Natural killer cell (primary cell): ENCODE data around the gene CYTH1. TPM values are rescaled to one million over a fixed set of nuclear protein-coding genes. Genes with fewer than 3 reads are reported as not detected.
A peak's percentile ranks its signal among the peaks of the same experiment; 100 is the strongest.

Experiments used
- ATAC-seq, 3 donors: fragments of 150-1000 bp in 2 of 3; fragments of 200-7000 bp in 1 of 3; cut with Tn5 transposase; 1 replicate in 1 of 3; 2 replicates in 2 of 3; pipeline ENCODE4 v1.10.0; 2021; ENCODE audit warnings: mild to moderate bottlenecking in 2 of 3, moderate library complexity in 2 of 3
- DNase-seq, 2 donors: peaks; one replicate each; pipeline versions ENCODE4 v3.0.0 to v3.0.0-alpha.2; 2013 to 2021; ENCODE audit warnings: mixed read lengths in 1 of 2
- H3K27ac ChIP-seq: one replicate; pipeline ENCODE4 v1.5.1; 2013; ENCODE audit warnings: mild to moderate bottlenecking, low read length
- H3K27me3 ChIP-seq: one replicate; pipeline ENCODE4 v1.6.1; 2013; ENCODE audit warnings: low read length; ENCODE audit not compliant: control insufficient read depth, insufficient read depth
- H3K36me3 ChIP-seq: one replicate; pipeline ENCODE4 v1.6.1; 2013; ENCODE audit warnings: low read length; ENCODE audit not compliant: control insufficient read depth, insufficient read depth
- H3K4me1 ChIP-seq: one replicate; pipeline ENCODE4 v1.6.1; 2013; ENCODE audit warnings: low read length; ENCODE audit not compliant: control insufficient read depth, insufficient read depth
- H3K4me3 ChIP-seq: one replicate; pipeline ENCODE4 v1.5.1; 2013; ENCODE audit warnings: low read length
- H3K9me3 ChIP-seq: one replicate; pipeline ENCODE4 v1.6.1; 2013; ENCODE audit warnings: low read length; ENCODE audit not compliant: control insufficient read depth, insufficient read depth
- H3K27ac Mint-ChIP-seq, 2 donors: one replicate each; pipeline ENCODE4 v1.8.0; 2022; ENCODE audit warnings: mild to moderate bottlenecking in 2 of 2, mixed read lengths in 2 of 2, moderate library complexity in 1 of 2
- H3K27me3 Mint-ChIP-seq, 2 donors: one replicate each; pipeline ENCODE4 v1.8.0; 2022; ENCODE audit warnings: low read depth in 2 of 2, mixed read lengths in 2 of 2
- H3K36me3 Mint-ChIP-seq: one replicate; pipeline ENCODE4 v1.8.0; 2022; ENCODE audit warnings: mixed read lengths
- H3K4me1 Mint-ChIP-seq, 2 donors: one replicate each; pipeline ENCODE4 v1.8.0; 2022; ENCODE audit warnings: mixed read lengths in 2 of 2
- H3K4me3 Mint-ChIP-seq: one replicate; pipeline ENCODE4 v1.8.0; 2022; ENCODE audit warnings: mild to moderate bottlenecking, moderate library complexity, mixed read lengths
- H3K9me3 Mint-ChIP-seq, 2 donors: one replicate each; pipeline ENCODE4 v1.8.0; 2022; ENCODE audit warnings: mixed read lengths in 2 of 2
- CTCF ChIP-seq: fragments of 200-600 bp; IDR thresholded peaks from one replicate; pipeline ENCODE4 v1.8.0; 2022; ENCODE audit warnings: antibody characterized with exemption
- WGBS: methylation state at CpG from one replicate; pipeline ENCODE4 v1.1.7; 2013; ENCODE audit warnings: missing lambda C conversion rate; ENCODE audit not compliant: insufficient coverage; 5-methylcytosine and 5-hydroxymethylcytosine counted together
- intact Hi-C: fragments of 100-400 bp; cut with micrococcal nuclease; formaldehyde crosslinking; loops from one replicate; pipeline ENCODE4 v1.14.2; 2022
- total RNA-seq, 4 donors: library from RNA; stranded (reverse); fragments of 120-200 nt in 1 of 4; gene quantifications; one replicate each; pipeline versions ENCODE4 v1.2.3 to v1.2.4, GENCODE V29; 2013 to 2022

The CYTH1 gene
- total RNA-seq, 3 donors from 2014 or later (not counting 1 experiment from before 2014, with no cell fraction given) = 437 to 514 (median 457) TPM

- H3K36me3 Mint-ChIP-seq = no peaks in the 10 kb centered on the region
These were observed 73.5 kb downstream of the CYTH1 start for GRCh38 chr17:78708510-78708973.

GRCh38 chr17:78707923-78708322 is 74.2 kb downstream of the CYTH1 start:
- Histone ChIP-seq H3K9me3 (no peaks in the 10 kb centered on the region), H3K27ac (no peak overlapping the region), H3K4me1 (peaks cover 38% of the 10 kb centered on the region), H3K36me3 (peaks cover 52% of the 10 kb centered on the region), H3K27me3 (no peaks in the 10 kb centered on the region), H3K4me3 (no peak overlapping the region)
- Mint-ChIP-seq H3K27me3 (no peaks in the 10 kb centered on the region), H3K4me3 (no peak overlapping the region), H3K4me1 (peaks cover 53 to 56% of the 10 kb centered on the region in 2 donors), H3K36me3 (no peaks in the 10 kb centered on the region), H3K27ac (peak overlapping the region; percentile 70 to 75), H3K9me3 (no peaks in the 10 kb centered on the region)
- intact Hi-C loops = loop anchor here (2.0 kb wide), 1 partner anchor 37 kb away; no protein-coding TSS in a partner anchor
- WGBS = 97% methylated on average over 7 of the region's 7 CpGs
- DNase-seq (no peak), ATAC-seq (no peak)
- no peak for TF ChIP-seq CTCF

More at GRCh38 chr17:78708510-78708973, 73.5 kb downstream of the CYTH1 start:
- Mint-ChIP-seq H3K27me3 (no peaks in the 10 kb centered on the region), H3K27ac (peak overlapping the region; percentile 70 to 75), H3K9me3 (no peaks in the 10 kb centered on the region), H3K4me3 (no peak overlapping the region), H3K4me1 (peaks cover 59 to 63% of the 10 kb centered on the region in 2 donors)
- Histone ChIP-seq H3K27me3 (no peaks in the 10 kb centered on the region), H3K4me1 (peaks cover 38% of the 10 kb centered on the region), H3K4me3 (no peak overlapping the region), H3K27ac (peak overlapping the region; percentile 42), H3K9me3 (no peaks in the 10 kb centered on the region), H3K36me3 (peaks cover 50% of the 10 kb centered on the region)
- peak; percentile 83 to 87 (median 84) for ATAC-seq
- WGBS = 24% methylated on average over 6 of the region's 6 CpGs
- DNase-seq = peak; percentile 41 to 81
- intact Hi-C loops = loop anchor here (2.0 kb wide), 1 partner anchor 36 kb away; no protein-coding TSS in a partner anchor
- peak; percentile 75 for TF ChIP-seq CTCF

- intact Hi-C loops = no loop called here
- no peaks in the 10 kb centered on the region for H3K27me3 Mint-ChIP-seq
- H3K36me3 Mint-ChIP-seq = no peaks in the 10 kb centered on the region
- no peak for DNase-seq
- H3K27me3 ChIP-seq = no peaks in the 10 kb centered on the region
- H3K4me1 ChIP-seq = peaks cover 30% of the 10 kb centered on the region
- no peaks in the 10 kb centered on the region for H3K9me3 ChIP-seq
- no peak for ATAC-seq
- no peak overlapping the region for H3K4me3 ChIP-seq
- no peak overlapping the region for H3K27ac ChIP-seq
- peaks cover 59% of the 10 kb centered on the region for H3K36me3 ChIP-seq
- WGBS = 86% methylated on average over 5 of the region's 7 CpGs
- H3K4me1 Mint-ChIP-seq = peaks cover 55% of the 10 kb centered on the region in 2 donors
- no peak overlapping the region for H3K4me3 Mint-ChIP-seq
- no peaks in the 10 kb centered on the region for H3K9me3 Mint-ChIP-seq
- no peak overlapping the region for H3K27ac Mint-ChIP-seq
- TF ChIP-seq CTCF = no peak
These were observed 75.1 kb downstream of the CYTH1 start for GRCh38 chr17:78707016-78707415.
